Large intestine (tissue), 3 donors: ENCODE data around the gene STX17. TPM values are rescaled to one million over a fixed set of nuclear protein-coding genes. Genes with fewer than 3 reads are reported as not detected.
"Not testable (repeated sequence)": the region's sequence is repeated elsewhere in the genome, so short reads cannot be mapped to it uniquely, and the experiment has no call there.

Experiments
- DNase-seq, 2 donors: peaks; one replicate each; pipeline versions ENCODE4 v3.0.0 to v3.0.0-alpha.2; 2013
- H3K27ac ChIP-seq: one replicate; pipeline ENCODE4 v1.5.1; 2013; ENCODE audit warnings: low read length
- H3K27me3 ChIP-seq: 2 replicates; pipeline ENCODE4 v1.6.1; 2013; ENCODE audit warnings: low read length; ENCODE audit not compliant: control insufficient read depth, insufficient read depth
- H3K36me3 ChIP-seq: 2 replicates; pipeline ENCODE4 v1.6.1; 2013; ENCODE audit warnings: low read length; ENCODE audit not compliant: control insufficient read depth, insufficient read depth
- H3K4me1 ChIP-seq: one replicate; pipeline ENCODE4 v1.6.1; 2013; ENCODE audit warnings: low read length; ENCODE audit not compliant: control insufficient read depth, insufficient read depth
- H3K4me3 ChIP-seq: one replicate; pipeline ENCODE4 v1.5.1; 2013; ENCODE audit warnings: low read length
- H3K9me3 ChIP-seq: one replicate; pipeline ENCODE4 v1.6.1; 2013; ENCODE audit warnings: mild to moderate bottlenecking, low read depth, low read length, moderate library complexity; ENCODE audit not compliant: control insufficient read depth
- WGBS: methylation state at CpG from one replicate; pipeline ENCODE4 v1.1.5; 2013; ENCODE audit warnings: low lambda C conversion rate; ENCODE audit not compliant: insufficient coverage; 5-methylcytosine and 5-hydroxymethylcytosine counted together
- polyA plus RNA-seq: library from polyadenylated mRNA; unstranded; fragments of 120-200 nt; gene quantifications from one replicate; pipeline ENCODE4 v1.2.1, GENCODE V29; 2013

Gene STX17
- polyA plus RNA-seq, 1 donor: 31.9 TPM

DNA sequence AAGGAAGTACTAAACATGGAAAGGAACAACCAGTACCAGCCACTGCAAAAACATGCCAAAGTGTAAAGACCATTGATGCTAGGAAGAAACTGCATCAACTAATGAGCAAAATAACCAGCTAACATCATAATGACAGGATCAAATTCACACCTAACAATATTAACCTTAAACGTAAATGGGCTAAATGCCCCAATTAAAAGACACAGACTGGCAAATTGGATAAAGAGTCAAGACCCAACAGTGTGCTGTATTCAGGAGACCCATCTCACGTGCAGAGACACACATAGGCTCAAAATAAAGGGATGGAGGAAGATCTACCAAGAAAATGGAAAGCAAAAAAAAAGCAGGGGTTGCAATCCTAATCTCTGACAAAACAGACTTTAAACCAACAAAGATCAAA, 84.1 kb downstream of the STX17 start:
- no CpG with 5 or more reads among the region's 2 CpGs for WGBS
- H3K27ac ChIP-seq, H3K4me3 ChIP-seq, H3K4me1 ChIP-seq, H3K27me3 ChIP-seq, DNase-seq, H3K9me3 ChIP-seq, H3K36me3 ChIP-seq: not testable (repeated sequence)

DNA sequence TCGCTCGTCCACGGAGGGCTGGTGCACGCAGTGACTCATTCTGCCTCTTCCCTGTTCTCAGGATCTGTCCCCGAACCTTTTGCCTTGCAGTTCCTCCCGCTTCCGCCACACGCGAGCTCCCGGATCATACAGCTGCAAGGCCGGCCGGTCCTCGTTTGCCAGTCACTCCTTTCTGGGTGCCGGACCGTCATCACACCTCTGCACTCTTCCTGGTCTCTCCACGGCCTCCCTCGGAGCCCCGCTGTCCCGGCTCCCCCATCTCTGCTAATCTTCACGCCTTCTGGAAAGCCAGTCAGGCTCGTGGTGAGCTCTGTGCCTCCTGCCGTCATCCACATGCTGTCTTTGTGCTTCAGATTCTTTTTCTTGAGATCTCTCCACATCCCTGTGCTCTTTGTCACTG, 91.8 kb downstream of the STX17 start:
- Histone ChIP-seq H3K36me3 (peaks cover 5% of the 10 kb centered on the region), H3K4me1 (no peaks in the 10 kb centered on the region), H3K27ac (no peak overlapping the region), H3K4me3 (no peak overlapping the region), H3K27me3 (no peaks in the 10 kb centered on the region), H3K9me3 (peaks cover 20% of the 10 kb centered on the region)
- 80% methylated on average over 7 of the region's 22 CpGs for WGBS
- no peak for DNase-seq

DNA sequence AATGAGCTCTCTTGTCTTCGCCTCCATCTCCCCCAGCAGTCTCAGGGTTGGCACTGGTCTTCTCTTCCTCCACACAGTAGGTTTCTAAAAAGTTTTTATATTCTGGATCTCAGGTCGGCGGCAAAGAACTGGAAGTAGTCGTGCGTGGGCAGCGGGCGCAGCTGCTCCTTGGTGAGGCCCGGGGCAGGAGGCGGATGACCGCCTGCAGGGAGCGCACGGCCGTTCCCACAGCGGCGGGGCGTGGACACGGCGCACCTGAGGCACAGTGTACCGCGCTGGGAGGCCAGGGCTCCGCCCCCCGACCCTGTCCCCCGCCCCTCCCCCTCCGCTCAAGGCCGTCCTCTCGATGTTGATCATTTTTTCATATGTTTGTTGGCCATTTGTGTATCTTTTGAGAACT, 92.4 kb downstream of the STX17 start:
- H3K36me3 ChIP-seq: peaks cover 11% of the 10 kb centered on the region
- H3K27ac ChIP-seq: no peak overlapping the region
- H3K4me1 ChIP-seq: no peaks in the 10 kb centered on the region
- no CpG with 5 or more reads among the region's 26 CpGs for WGBS
- no peaks in the 10 kb centered on the region for H3K27me3 ChIP-seq
- no peak overlapping the region for H3K4me3 ChIP-seq
- DNase-seq: no peak
- H3K9me3 ChIP-seq: peaks cover 26% of the 10 kb centered on the region

DNA sequence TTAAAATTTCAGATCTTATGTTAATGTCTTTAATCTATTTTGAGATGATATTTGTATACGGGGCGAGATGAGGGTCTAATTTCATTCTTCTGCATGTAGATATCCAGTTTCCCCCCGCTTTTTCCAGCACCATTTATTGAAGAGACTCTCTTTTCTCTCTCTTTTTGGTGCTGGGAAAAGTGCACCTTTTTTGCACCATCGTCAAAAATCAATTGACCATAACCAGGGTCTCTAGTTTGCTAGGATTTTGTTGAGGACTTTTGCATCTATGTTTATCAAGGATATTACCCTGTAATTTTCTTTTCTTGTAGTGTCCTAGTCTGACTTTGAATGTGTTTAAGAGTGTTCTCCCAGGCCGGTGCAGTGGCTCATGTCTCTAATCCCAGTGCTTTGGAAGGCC, 93.3 kb downstream of the STX17 start:
- WGBS: 100% methylated on average over 3 of the region's 5 CpGs
- Histone ChIP-seq H3K4me1 (no peaks in the 10 kb centered on the region), H3K27ac (no peak overlapping the region), H3K4me3 (no peak overlapping the region), H3K36me3 (peaks cover 21% of the 10 kb centered on the region), H3K9me3 (peaks cover 30% of the 10 kb centered on the region), H3K27me3 (no peaks in the 10 kb centered on the region)
- no peak for DNase-seq

DNA sequence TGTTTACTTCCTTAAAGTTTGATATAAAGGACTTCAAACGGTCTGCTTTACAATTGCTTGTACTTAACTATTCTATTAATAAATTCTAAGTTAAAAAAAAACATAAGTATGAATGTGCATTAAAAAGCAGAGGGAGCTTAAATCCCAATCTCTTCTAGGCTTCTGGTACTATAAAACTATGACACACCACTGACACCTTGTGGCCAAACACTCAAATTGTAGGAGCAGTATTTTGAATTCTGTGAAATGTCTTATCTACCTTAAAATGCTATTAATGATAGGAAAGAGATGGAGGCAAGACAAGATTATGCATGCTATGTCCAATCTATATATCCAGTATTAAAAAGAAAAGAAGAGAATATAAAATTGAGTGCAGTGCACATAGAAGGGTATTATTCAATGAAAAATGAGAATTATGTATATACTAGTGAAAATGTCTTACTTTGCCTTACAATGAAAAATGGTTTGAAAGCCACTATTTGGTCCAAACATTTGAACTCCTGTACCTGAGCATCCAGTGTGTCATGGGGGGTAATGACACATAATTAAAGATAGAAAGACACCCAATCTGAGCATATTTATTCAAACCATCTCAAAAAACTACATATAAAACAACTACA, 104.7 kb downstream of the STX17 start:
- no peak for DNase-seq
- H3K4me3 ChIP-seq: no peak overlapping the region

DNA sequence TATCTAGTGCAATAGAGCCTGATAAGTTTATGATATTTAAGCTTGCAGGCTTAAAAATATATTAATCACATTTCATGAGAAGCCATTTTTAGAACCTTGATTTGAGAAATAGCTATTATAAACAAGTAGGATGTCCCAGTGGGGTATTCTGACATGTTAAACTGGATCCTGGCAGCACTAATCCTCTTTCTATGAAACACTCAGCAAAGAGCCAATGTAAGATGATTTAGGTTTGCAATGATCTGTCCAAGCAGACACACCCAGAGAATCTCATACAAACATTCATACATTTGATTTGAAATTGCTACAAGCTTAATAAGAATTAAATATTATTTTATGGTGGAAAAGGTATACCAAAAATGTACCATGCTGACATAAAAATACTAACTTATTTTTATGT, 105.8 kb downstream of the STX17 start:
- Histone ChIP-seq H3K4me3 (no peak overlapping the region), H3K9me3 (peaks cover 6% of the 10 kb centered on the region), H3K4me1 (no peaks in the 10 kb centered on the region), H3K27ac (no peak overlapping the region), H3K27me3 (no peaks in the 10 kb centered on the region), H3K36me3 (peaks cover 18% of the 10 kb centered on the region)
- DNase-seq: no peak

More for the DNA sequence above, 104.7 kb downstream of the STX17 start:
- Histone ChIP-seq H3K4me1 (no peaks in the 10 kb centered on the region), H3K27ac (no peak overlapping the region), H3K9me3 (peaks cover 6% of the 10 kb centered on the region), H3K36me3 (peaks cover 18% of the 10 kb centered on the region), H3K27me3 (no peaks in the 10 kb centered on the region)
- WGBS: 44% methylated on average over 1 of the region's 1 CpG

DNA sequence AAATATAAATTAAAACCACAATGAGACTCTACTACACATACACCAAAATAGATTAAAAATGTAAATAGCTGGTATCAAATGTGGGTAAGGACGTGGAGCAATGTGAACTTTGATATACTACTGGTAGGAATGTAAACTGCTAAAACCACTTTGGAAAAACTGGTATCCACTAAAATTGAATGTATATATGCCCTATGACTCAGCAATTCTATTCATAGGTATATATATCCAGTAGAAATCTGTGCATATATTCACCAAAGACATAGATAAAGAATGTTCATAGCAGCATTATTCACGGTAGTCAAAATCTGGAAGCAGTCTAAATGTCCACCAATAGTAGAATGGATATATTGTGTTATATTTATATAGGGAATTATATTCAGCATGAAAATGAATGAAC, 107.1 kb downstream of the STX17 start:
- Histone ChIP-seq H3K9me3 (peaks cover 6% of the 10 kb centered on the region), H3K27ac (no peak overlapping the region), H3K36me3 (peaks cover 24% of the 10 kb centered on the region), H3K4me3 (no peak overlapping the region), H3K4me1 (no peaks in the 10 kb centered on the region), H3K27me3 (no peaks in the 10 kb centered on the region)
- no peak for DNase-seq
- WGBS: 73% methylated on average over 2 of the region's 2 CpGs

DNA sequence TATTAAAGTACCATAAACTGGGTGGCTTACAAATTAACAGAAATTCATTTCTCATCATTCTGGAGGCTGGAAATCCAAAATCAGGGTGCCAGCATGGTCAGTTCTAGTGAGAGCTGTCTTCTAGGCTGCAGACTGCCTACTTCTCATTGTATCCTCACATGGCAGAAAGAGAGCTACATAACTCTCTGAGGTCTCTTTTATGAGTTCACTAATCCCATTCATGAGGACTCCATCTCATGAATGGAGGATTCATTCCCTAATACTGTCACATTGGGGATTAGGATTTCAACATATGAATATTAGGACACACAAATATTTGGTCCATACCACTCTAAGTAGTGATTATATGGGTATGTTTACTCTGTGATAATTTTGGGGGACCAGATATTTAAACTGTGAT, 108.4 kb downstream of the STX17 start:
- H3K27me3 ChIP-seq: no peaks in the 10 kb centered on the region
- H3K9me3 ChIP-seq: peaks cover 6% of the 10 kb centered on the region
- H3K4me3 ChIP-seq: no peak overlapping the region
- H3K27ac ChIP-seq: no peak overlapping the region
- peaks cover 24% of the 10 kb centered on the region for H3K36me3 ChIP-seq
- no peaks in the 10 kb centered on the region for H3K4me1 ChIP-seq
- no peak for DNase-seq

DNA sequence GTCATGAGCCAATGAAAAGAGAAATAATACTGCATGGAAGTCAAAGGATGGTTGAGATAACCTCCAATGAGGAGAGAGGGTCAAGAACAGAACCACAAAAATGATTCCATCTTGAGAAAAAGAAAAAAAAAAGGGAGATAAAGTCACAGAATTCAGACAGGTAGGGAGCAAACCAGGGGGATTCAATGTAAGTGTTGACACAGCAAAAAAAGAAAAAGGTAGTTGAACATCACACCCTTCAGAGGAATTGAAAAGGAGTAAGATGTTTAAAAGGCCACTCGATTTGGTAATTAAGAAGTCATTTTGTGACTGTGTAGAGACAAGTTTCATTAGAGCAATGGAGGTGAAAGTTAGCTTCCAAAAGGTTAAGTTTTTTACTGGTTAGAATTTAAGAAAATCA, 113.1 kb downstream of the STX17 start:
- WGBS: 100% methylated on average over 1 of the region's 1 CpG
- H3K36me3 ChIP-seq: peaks cover 30% of the 10 kb centered on the region
- no peak overlapping the region for H3K27ac ChIP-seq
- no peak overlapping the region for H3K4me3 ChIP-seq
- DNase-seq: no peak
- H3K4me1 ChIP-seq: no peaks in the 10 kb centered on the region
- no peaks in the 10 kb centered on the region for H3K27me3 ChIP-seq
- H3K9me3 ChIP-seq: no peaks in the 10 kb centered on the region
